GM18867 (cell line): ENCODE data around the gene ZFP92.
"Not testable (repeated sequence)": the region's sequence is repeated elsewhere in the genome, so short reads cannot be mapped to it uniquely, and the experiment has no call there.

ENCODE experiments used
- ATAC-seq: cut with Tn5 transposase; IDR thresholded peaks from one replicate; pipeline ENCODE4 v1.9.1; 2021; ENCODE audit warnings: mild to moderate bottlenecking, moderate library complexity; ENCODE audit not compliant: unreplicated experiment

The ZFP92 gene

DNA sequence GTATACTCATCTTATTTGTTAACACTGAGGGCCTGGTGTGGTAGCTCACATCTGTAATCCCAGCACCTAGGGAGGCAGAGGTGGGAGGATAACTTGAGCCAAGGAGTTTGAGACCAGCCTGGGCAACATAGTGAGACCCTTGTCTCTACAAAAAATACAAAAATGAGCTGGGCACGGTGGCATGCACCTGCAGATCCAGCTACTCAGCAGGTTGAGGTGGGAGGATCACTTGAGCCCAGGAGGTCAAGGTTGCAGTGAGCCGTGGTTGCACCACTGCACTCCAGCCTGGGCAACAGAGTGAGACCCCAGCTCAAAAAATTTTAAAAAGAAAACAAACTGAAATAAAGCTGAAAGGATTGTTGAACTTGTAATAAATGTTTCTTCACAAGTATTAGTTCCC lies 26.3 kb upstream of the ZFP92 start:
- not testable (repeated sequence) for ATAC-seq

GRCh38 chrX:153386097-153386496 lies 25.2 kb upstream of the ZFP92 start:
- no peak for ATAC-seq

GRCh38 chrX:153387345-153387744 lies 23.9 kb upstream of the ZFP92 start:
- no peak for ATAC-seq

DNA sequence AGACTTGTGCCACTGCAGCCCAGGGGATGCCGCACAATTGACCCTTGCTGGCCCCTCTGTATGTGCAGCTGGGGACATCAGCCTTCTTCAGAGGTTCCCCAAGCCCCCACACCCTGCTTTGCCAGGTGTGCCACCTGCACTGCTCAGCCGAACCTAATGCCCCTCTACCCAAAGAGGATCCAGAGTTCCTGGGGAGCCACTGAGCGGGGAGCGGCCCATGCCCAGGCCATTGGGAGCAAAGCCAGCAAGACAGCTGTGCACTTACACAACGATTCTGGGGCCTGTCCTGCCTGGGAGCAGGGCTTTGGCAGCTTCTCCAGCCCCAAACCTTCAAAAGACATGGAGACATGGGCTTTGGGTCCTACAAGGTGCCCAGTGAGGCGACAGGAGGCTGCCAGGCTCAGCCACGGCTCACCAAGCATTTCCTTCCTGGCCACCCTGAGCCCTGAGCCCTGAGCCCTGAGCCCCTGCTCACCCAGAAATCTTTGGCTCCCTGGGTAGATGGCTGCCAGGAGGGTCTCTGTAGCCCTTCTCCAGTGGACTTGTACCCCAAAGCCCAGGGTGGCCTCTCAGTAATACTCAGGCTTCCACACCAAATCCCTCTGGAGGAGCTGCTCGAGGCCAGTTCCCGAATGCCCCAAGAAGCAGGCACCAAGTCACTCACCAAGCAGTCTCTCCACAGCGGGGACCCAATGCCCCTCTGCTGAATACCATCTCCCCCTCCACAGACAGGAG lies 23.1 kb upstream of the ZFP92 start:
- ATAC-seq = no peak

- ATAC-seq = no peak
Measured at GRCh38 chrX:153388722-153389459, 22.4 kb upstream of the ZFP92 start.

DNA sequence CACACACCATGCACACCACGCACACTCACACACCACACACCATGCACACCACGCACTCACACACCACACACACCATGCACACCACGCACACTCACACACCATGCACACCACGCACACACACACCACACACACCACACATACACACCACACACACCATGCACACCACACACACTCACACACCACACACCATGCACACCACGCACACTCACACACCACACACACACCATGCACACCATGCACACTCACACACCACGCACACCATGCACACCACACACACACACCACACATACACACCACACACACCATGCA lies 21.9 kb upstream of the ZFP92 start:
- ATAC-seq = not testable (repeated sequence)

GRCh38 chrX:153392642-153393321 lies 18.5 kb upstream of the ZFP92 start:
- no peak for ATAC-seq

- no peak for ATAC-seq
Measured at GRCh38 chrX:153394612-153395011, 16.7 kb upstream of the ZFP92 start.

GRCh38 chrX:153395613-153396319 lies 15.5 kb upstream of the ZFP92 start:
- ATAC-seq = no peak

DNA sequence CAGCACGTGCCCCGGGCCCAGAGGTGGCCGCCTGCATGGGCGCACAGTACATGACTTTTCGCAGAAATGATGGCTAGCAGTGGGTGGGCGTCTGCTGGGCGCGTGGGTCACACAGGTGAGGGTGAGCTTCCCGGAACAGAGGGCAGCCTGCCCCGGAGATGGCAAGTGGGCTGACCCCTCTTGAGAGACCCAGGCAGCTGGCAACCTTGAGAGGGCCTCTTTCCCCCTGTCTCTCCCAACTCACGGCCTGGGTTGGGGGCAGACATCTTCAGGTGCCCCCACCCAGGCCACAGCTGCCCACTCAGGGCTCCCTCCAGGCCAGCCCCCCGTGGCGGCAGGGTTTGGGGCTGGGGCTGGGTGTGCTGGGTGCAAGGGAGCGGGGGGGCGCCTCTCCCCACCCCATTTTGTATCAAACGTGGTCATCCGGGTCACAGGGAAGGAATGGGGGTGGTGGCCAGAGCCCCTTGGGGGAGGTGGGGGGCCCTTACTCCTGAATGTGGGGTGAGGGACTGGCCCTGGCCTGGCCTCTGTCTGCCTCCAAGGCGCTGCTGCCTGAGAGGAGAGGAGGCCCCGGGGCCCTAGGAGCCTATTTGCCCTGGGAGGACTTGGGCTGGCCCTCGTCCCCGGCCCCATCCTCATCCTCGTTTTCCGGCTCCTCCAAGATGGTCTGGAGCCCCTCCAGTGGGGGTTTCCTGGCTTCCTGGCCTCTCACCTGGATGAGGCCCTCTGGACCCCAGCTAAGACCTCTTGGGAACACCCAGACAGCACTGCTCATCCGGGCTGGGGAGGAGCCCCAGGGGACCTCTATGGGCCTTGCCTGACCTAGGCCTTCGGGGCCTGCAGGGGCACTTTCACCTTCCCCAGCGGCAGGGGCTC lies 14.7 kb upstream of the ZFP92 start:
- ATAC-seq = no peak

- no peak for ATAC-seq
Measured at GRCh38 chrX:153397256-153397960, 13.9 kb upstream of the ZFP92 start.

- ATAC-seq = no peak
Measured at GRCh38 chrX:153398275-153398960, 12.9 kb upstream of the ZFP92 start.

DNA sequence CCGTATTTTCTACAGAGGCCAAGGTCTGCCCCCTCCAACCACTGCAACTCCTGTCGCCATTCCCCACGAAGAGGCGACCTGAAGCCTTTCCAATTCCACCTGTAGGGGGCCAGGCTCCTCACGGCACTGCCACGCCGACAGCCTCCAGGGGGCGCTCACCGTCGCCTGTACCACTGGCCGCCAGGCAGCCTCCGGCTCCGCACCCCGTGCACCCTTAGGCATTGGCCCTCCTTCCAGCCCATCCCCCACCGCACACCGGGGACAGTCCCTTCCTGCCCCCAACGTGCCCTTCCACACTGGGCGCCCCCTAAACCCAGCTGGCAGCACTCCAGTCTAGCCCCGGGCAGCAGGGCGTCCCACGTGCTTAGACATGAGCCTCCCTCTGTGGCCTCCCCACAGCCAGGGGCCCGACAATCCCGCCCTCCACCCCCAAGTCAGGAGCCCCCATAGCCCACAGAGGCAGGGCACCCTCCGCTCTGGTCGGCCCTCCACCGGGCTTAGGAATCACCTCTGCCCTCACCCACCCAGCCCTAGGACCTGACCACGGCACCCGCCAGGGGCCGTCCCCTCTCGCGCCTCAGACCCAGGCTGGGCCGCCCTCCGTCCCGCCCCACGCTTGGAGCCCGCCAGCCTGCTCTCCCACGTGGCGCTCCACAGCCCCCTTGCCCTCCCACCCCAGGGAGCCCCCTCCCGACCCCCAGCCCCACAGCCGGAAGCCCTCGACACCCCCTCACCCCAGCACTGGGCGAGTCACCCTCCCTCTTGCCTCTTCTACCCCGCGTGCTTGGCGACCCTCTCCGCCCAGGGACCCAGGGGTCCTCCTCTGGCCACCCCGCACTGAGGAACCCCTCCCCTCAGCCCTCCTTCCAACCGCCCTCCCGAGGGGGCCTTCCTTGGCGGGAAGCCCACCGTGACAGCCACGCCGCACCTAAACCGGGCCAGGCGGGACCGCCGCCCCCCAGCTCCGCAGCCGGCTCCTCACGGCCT lies 10.8 kb upstream of the ZFP92 start:
- ATAC-seq = no peak

DNA sequence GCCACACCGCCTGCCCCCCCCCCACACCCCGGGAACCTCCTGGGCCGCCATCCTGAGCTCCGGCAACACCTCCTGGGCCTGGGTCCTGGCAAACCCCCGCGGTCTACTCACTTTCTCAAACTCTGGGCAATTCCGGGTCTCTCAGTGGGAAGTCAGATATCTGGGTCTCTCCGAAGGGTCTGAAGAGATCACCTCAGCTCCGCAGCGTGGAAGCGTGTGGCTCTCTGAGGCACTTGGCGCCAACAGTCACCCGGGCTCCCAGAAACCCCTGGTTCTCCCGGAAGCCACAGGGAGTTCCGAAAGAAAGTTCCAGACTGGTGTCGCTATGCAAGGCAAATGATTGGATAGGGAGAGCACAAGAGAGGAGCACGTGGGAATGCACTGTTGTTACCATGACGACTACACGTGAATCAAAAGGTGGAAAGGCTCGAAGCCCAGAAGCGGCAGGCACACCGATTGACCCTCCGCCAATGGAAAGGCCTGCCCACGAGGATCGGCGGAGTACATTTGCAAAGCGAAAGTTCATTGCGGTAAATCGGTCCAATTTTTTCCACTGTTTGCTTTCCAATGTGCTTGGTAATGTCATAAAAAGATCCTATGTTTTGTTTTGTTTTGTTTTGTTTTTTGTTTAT lies 10.0 kb upstream of the ZFP92 start, which contains the start of gene PNMA6E:
PNMA6E (minus strand) TSS at position 218 of the 632 bp plus-strand sequence. CDS start 2,501 bp downstream, outside the sequence.
- ATAC-seq = no peak

DNA sequence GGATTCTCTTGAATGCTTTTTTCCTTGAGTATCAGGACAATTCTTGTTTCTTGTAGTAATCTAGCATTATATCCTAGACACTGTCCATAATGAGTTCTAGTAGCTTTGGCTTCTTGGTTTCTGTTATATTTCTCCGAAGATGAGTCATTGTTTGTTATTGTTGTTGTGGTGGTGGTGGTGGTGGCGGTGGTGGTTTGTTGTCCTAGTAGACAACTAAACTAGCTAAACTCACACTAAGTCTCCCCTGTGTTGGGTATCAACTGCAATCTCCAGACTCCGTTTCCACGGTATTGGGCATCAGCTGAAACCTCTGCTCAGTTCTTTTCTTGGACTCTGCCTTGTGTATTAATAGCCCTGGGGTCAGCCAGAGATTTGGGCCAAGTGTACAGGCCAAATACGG lies 6.9 kb upstream of the ZFP92 start:
- ATAC-seq = not testable (repeated sequence)

DNA sequence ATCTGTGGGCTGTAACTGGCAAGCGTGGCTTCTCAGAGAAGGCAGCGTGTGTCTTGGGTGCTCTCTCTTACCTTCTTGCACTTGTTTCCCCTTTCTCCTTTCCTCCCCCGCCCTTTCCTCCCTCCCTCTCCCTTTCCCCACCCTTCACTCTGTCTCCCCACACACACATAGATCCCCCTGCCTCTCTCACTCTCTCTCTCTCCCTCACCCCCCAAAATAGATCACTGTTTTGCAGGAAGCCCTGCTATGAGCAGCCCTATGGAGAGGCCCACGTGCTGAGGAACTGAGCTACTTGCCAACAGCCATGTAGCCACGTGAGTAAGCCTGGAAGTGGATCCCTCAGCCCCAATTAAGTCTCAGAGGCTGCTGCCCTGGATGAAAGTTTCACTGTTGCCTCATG lies 5.8 kb upstream of the ZFP92 start:
- ATAC-seq = no peak

DNA sequence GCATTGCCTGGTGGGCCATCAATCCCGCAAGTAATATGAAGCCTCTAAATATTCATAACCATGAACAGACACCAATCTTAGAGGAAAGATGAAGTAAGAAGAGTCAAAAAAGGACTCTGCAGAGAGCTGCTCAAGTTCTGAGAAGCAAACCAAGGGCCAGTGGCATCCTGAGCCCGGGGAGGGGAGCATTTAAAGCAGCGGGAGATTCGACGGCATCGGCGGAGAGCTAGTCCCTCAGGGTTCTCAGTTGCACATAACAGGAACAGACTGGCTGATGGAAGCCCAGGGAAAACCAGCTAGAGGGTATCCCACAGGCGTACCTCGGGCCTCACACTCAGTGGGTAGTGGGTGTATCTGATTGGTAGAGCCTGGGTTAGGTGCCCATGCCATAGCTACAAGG lies 5.3 kb upstream of the ZFP92 start:
- no peak for ATAC-seq
